GM23338 (cell line): Measurements from ENCODE around the gene TSPAN13. TPM values are rescaled to one million over a fixed set of nuclear protein-coding genes. Genes with fewer than 3 reads are reported as not detected.

Source experiments
- ATAC-seq: fragments of 200-7000 bp; cut with Tn5 transposase; 3 replicates; pipeline ENCODE4 v1.9.1; 2020
- DNase-seq: peaks from one replicate; pipeline ENCODE4 v3.0.0-alpha.2; 2015; ENCODE audit warnings: low spot score
- H2AFZ ChIP-seq: fragments of 200-600 bp; sonication (generic); 2 replicates; pipeline ENCODE4 v1.8.0; 2016; ENCODE audit warnings: antibody characterized with exemption, mild to moderate bottlenecking, moderate library complexity
- H3F3A ChIP-seq: fragments of 200-600 bp; sonication (generic); replicated peaks from 2 replicates; pipeline ENCODE4 v1.8.0; 2017; ENCODE audit warnings: antibody characterized with exemption, mixed run types, low read depth
- H3K27ac ChIP-seq: fragments of 200-600 bp; sonication (generic); 2 replicates; pipeline ENCODE4 v1.6.1; 2016; ENCODE audit warnings: low read depth
- H3K27me3 ChIP-seq: fragments of 200-600 bp; sonication (generic); 2 replicates; pipeline ENCODE4 v1.8.0; 2016; ENCODE audit warnings: mild to moderate bottlenecking, mixed run types, moderate library complexity; ENCODE audit not compliant: insufficient read depth
- H3K36me3 ChIP-seq: fragments of 200-600 bp; sonication (generic); 2 replicates; pipeline ENCODE4 v1.8.0; 2016; ENCODE audit warnings: mild to moderate bottlenecking; ENCODE audit not compliant: insufficient read depth
- H3K4me1 ChIP-seq: fragments of 200-600 bp; sonication (generic); 2 replicates; pipeline ENCODE4 v1.8.0; 2016; ENCODE audit warnings: mild to moderate bottlenecking, moderate library complexity; ENCODE audit not compliant: insufficient read depth
- H3K4me2 ChIP-seq: fragments of 200-600 bp; sonication (generic); 2 replicates; pipeline ENCODE4 v1.7.1; 2017; ENCODE audit warnings: mixed run types
- H3K4me3 ChIP-seq: fragments of 200-600 bp; sonication (generic); 2 replicates; pipeline ENCODE4 v1.6.1; 2016; ENCODE audit warnings: mixed run types
- H3K79me2 ChIP-seq: fragments of 200-600 bp; sonication (generic); replicated peaks from 2 replicates; pipeline ENCODE4 v1.8.0; 2017; ENCODE audit warnings: mild to moderate bottlenecking; ENCODE audit not compliant: insufficient read depth
- H3K9me2 ChIP-seq: fragments of 200-600 bp; sonication (generic); 2 replicates; pipeline ENCODE4 v1.8.0; 2017; ENCODE audit not compliant: insufficient read depth
- H4K20me1 ChIP-seq: fragments of 200-600 bp; sonication (generic); replicated peaks from 2 replicates; pipeline ENCODE4 v1.8.0; 2017; ENCODE audit warnings: mild to moderate bottlenecking; ENCODE audit not compliant: insufficient read depth
- H3K27ac Mint-ChIP-seq: 2 replicates; pipeline ENCODE4 v1.8.0; 2020; ENCODE audit warnings: inconsistent platforms, mild to moderate bottlenecking, moderate library complexity, mixed read lengths
- H3K27me3 Mint-ChIP-seq: 3 replicates; pipeline ENCODE4 v1.8.0; 2022; ENCODE audit warnings: low read depth, mild to moderate bottlenecking, moderate library complexity, mixed read lengths, inconsistent platforms; ENCODE audit not compliant: insufficient read depth, poor library complexity
- H3K36me3 Mint-ChIP-seq: 3 replicates; pipeline ENCODE4 v1.8.0; 2021; ENCODE audit warnings: low read depth, mild to moderate bottlenecking, inconsistent platforms, moderate library complexity, mixed read lengths
- H3K4me1 Mint-ChIP-seq: 3 replicates; pipeline ENCODE4 v1.8.0; 2020; ENCODE audit warnings: mild to moderate bottlenecking, inconsistent platforms, mixed read lengths
- H3K4me3 Mint-ChIP-seq: 3 replicates; pipeline ENCODE4 v1.8.0; 2021; ENCODE audit warnings: moderate library complexity, mild to moderate bottlenecking, inconsistent platforms, mixed read lengths
- H3K9me3 Mint-ChIP-seq: 3 replicates; pipeline ENCODE4 v1.8.0; 2020; ENCODE audit warnings: moderate library complexity, mild to moderate bottlenecking, inconsistent platforms, mixed read lengths
- CREB1 ChIP-seq: fragments of 250-450 bp; sonication (Bioruptor Pico); IDR thresholded peaks from 2 replicates; pipeline ENCODE4 v1.5.0; 2020; ENCODE audit warnings: low read depth, mild to moderate bottlenecking, moderate library complexity
- CTCF ChIP-seq, 2 experiments: fragments of 200-600 bp in 1 of 2; sonication (generic) in 1 of 2; conservative IDR thresholded peaks; 2 replicates each; pipeline versions ENCODE4 v1.5.1 to v1.6.1; 2016 to 2017; ENCODE audit warnings: antibody characterized with exemption in 2 of 2, low read depth in 2 of 2, mild to moderate bottlenecking in 2 of 2, moderate library complexity in 1 of 2
- ETS1 ChIP-seq: IDR thresholded peaks from 2 replicates; pipeline ENCODE4 v1.6.1; 2016; ENCODE audit warnings: antibody characterized with exemption
- EZH2 ChIP-seq: fragments of 200-600 bp; sonication (generic); IDR thresholded peaks from one replicate; pipeline ENCODE4 v1.8.0; 2017; ENCODE audit warnings: antibody characterized with exemption, mild to moderate bottlenecking, low read depth; ENCODE audit not compliant: unreplicated experiment
- EZH2phosphoT487 ChIP-seq: fragments of 200-600 bp; sonication (generic); IDR thresholded peaks from one replicate; pipeline ENCODE4 v1.8.1; 2018; ENCODE audit warnings: antibody characterized with exemption; ENCODE audit not compliant: unreplicated experiment
- JUNB ChIP-seq: IDR thresholded peaks from one replicate; pipeline ENCODE4 v1.6.1; 2016; ENCODE audit warnings: antibody characterized with exemption; ENCODE audit not compliant: unreplicated experiment
- NANOG ChIP-seq: IDR thresholded peaks from 2 replicates; pipeline ENCODE4 v1.6.1; 2016; ENCODE audit warnings: antibody characterized with exemption, borderline replicate concordance
- POLR2AphosphoS5 ChIP-seq: IDR thresholded peaks from 2 replicates; pipeline ENCODE4 v1.6.1; 2016; ENCODE audit warnings: antibody characterized with exemption, low read depth
- REST ChIP-seq: IDR thresholded peaks from one replicate; pipeline ENCODE4 v1.6.1; 2018; ENCODE audit warnings: antibody characterized with exemption; ENCODE audit not compliant: unreplicated experiment
- STAT1 ChIP-seq: IDR thresholded peaks from one replicate; pipeline ENCODE4 v1.6.1; 2016; ENCODE audit warnings: antibody characterized with exemption; ENCODE audit not compliant: unreplicated experiment
- ZNF114 ChIP-seq: fragments of 250-450 bp; sonication (Bioruptor Pico); IDR thresholded peaks from 2 replicates; pipeline ENCODE4 v1.5.0; 2020; ENCODE audit warnings: mild to moderate bottlenecking, moderate library complexity
- ZNF331 ChIP-seq: fragments of 250-450 bp; sonication (Bioruptor Pico); IDR thresholded peaks from 2 replicates; pipeline ENCODE4 v1.5.0; 2020; ENCODE audit warnings: low read depth, mild to moderate bottlenecking, moderate library complexity
- ZNF462 ChIP-seq: fragments of 250-450 bp; sonication (Bioruptor Pico); IDR thresholded peaks from 2 replicates; pipeline ENCODE4 v1.5.0; 2020; ENCODE audit warnings: mild to moderate bottlenecking, moderate library complexity
- polyA plus RNA-seq: library from polyadenylated mRNA; unstranded; fragments of >200 nt; fragmentation: Nextera tagmentation; extraction: Ambion mirVana; gene quantifications from 2 replicates; pipeline ENCODE4 v1.2.1, GENCODE V29; 2016
- total RNA-seq: library from RNA; depleted of rRNA; stranded (reverse); fragments of >200 nt; shearing (Covaris generic); gene quantifications from 2 replicates; pipeline ENCODE4 v1.2.3, GENCODE V29; 2014

TSPAN13 gene
- total and polyA plus RNA-seq, 2 experiments from 2014 or later, result 27.6 to 40.9 TPM

GRCh38 chr7:16711730-16712129 lies 41.8 kb upstream of the TSPAN13 start:
- Histone ChIP-seq H3K4me2 (no peak overlapping the region), H3K27ac (no peak overlapping the region), H3K4me3 (no peak overlapping the region), H2AFZ (no peak overlapping the region), H3K27me3 (no peaks in the 10 kb centered on the region), H4K20me1 (no peaks in the 10 kb centered on the region), H3F3A (no peaks in the 10 kb centered on the region), H3K36me3 (no peaks in the 10 kb centered on the region), H3K79me2 (no peaks in the 10 kb centered on the region), H3K9me2 (no peaks in the 10 kb centered on the region), H3K4me1 (no peaks in the 10 kb centered on the region; the same call in 1 of the 2 replicates)
- ATAC-seq, result no peak
- TF ChIP-seq ZNF331 (CRISPR knock-in tag), result no peak
- no peak for TF ChIP-seq REST
- no peak for TF ChIP-seq ZNF462 (CRISPR knock-in tag)
- TF ChIP-seq CREB1 (CRISPR knock-in tag), result no peak
- no peak for TF ChIP-seq NANOG
- TF ChIP-seq JUNB, result no peak
- no peak for TF ChIP-seq CTCF (conservative IDR thresholded peaks at IDR 0.05; ENCODE audit: low read depth in 2 of 2)
- no peak for TF ChIP-seq POLR2AphosphoS5
- no peak for TF ChIP-seq ZNF114 (CRISPR knock-in tag)
- TF ChIP-seq EZH2phosphoT487, result no peak
- TF ChIP-seq STAT1, result no peak
- TF ChIP-seq ETS1, result no peak
- TF ChIP-seq EZH2, result no peak
- no peak for DNase-seq
- peaks cover 10% of the 10 kb centered on the region; the same call in 2 of the 3 replicates for H3K4me1 Mint-ChIP-seq
- no peak overlapping the region for H3K4me3 Mint-ChIP-seq
- H3K36me3 Mint-ChIP-seq, result peaks cover 10% of the 10 kb centered on the region; the same call in 2 of the 3 replicates
- no peak overlapping the region for H3K27ac Mint-ChIP-seq
- no peaks in the 10 kb centered on the region for H3K27me3 Mint-ChIP-seq
- no peaks in the 10 kb centered on the region for H3K9me3 Mint-ChIP-seq
